HG03439 (cell line): ENCODE data around the gene COLEC11.
A peak's percentile ranks its signal among the peaks of the same experiment; 100 is the strongest.
"Not testable (repeated sequence)": the region's sequence is repeated elsewhere in the genome, so short reads cannot be mapped to it uniquely, and the experiment has no call there.

Source experiments
- ATAC-seq: cut with Tn5 transposase; IDR thresholded peaks from one replicate; pipeline ENCODE4 v1.9.1; 2021; ENCODE audit warnings: mild to moderate bottlenecking, moderate library complexity; ENCODE audit not compliant: unreplicated experiment

COLEC11 gene

GRCh38 chr2:3594493-3595281, at the start of gene COLEC11:
TSS of gene COLEC11 (plus strand) at chr2:3595112. CDS start at chr2:3604341, 9,229 bp downstream.
- no peak for ATAC-seq

- no peak for ATAC-seq
Observed at GRCh38 chr2:3545788-3546478, 49.0 kb upstream of the COLEC11 start.

- no peak for ATAC-seq
Observed at GRCh38 chr2:3547915-3548314, 47.0 kb upstream of the COLEC11 start.

GRCh38 chr2:3553946-3554345, 41.0 kb upstream of the COLEC11 start:
- no peak for ATAC-seq

GRCh38 chr2:3557639-3558204, 37.2 kb upstream of the COLEC11 start:
- ATAC-seq: peak; percentile 31

- peak; percentile 97 for ATAC-seq
Observed at GRCh38 chr2:3558205-3559014, 36.5 kb upstream of the COLEC11 start, which contains the start of gene RNASEH1. TSS of gene RNASEH1 (minus strand) at chr2:3558333. CDS start at chr2:3558260, 73 bp downstream.

GRCh38 chr2:3563521-3563976, 31.4 kb upstream of the COLEC11 start:
- ATAC-seq: peak; percentile 34

- no peak for ATAC-seq
Observed at GRCh38 chr2:3565117-3565516, 29.8 kb upstream of the COLEC11 start.

GRCh38 chr2:3566806-3567205, 28.1 kb upstream of the COLEC11 start:
- no peak for ATAC-seq

- ATAC-seq: not testable (repeated sequence)
Observed at GRCh38 chr2:3569656-3570055, 25.3 kb upstream of the COLEC11 start.

- no peak for ATAC-seq
Observed at GRCh38 chr2:3571284-3571683, 23.6 kb upstream of the COLEC11 start.

- ATAC-seq: no peak
Observed at GRCh38 chr2:3572620-3573019, 22.3 kb upstream of the COLEC11 start.

GRCh38 chr2:3574155-3574554, 20.8 kb upstream of the COLEC11 start:
- no peak for ATAC-seq

GRCh38 chr2:3575534-3576262, 19.2 kb upstream of the COLEC11 start:
- ATAC-seq: peak; percentile 24

- not testable (repeated sequence) for ATAC-seq
Observed at GRCh38 chr2:3576263-3576630, 18.7 kb upstream of the COLEC11 start.

GRCh38 chr2:3578987-3579386, 15.9 kb upstream of the COLEC11 start:
- no peak for ATAC-seq

GRCh38 chr2:3580449-3580848, 14.5 kb upstream of the COLEC11 start:
- no peak for ATAC-seq

- no peak for ATAC-seq
Observed at GRCh38 chr2:3581367-3582262, 13.3 kb upstream of the COLEC11 start.

- ATAC-seq: no peak
Observed at GRCh38 chr2:3584076-3584475, 10.8 kb upstream of the COLEC11 start.
